WI38 (cell line): ENCODE data around the gene WHAMM.

Experiments used
- H3K4me3 ChIP-seq: 2 replicates; pipeline ENCODE4 v1.5.1; 2011; ENCODE audit warnings: low read depth, mild to moderate bottlenecking, control low read depth, low read length
- TF ChIP-seq, protein P1 (sequence below): IDR thresholded peaks from 2 replicates; pipeline ENCODE4 v1.5.1; 2012; ENCODE audit warnings: low read depth, mild to moderate bottlenecking, control low read depth, low read length

The WHAMM gene

DNA sequence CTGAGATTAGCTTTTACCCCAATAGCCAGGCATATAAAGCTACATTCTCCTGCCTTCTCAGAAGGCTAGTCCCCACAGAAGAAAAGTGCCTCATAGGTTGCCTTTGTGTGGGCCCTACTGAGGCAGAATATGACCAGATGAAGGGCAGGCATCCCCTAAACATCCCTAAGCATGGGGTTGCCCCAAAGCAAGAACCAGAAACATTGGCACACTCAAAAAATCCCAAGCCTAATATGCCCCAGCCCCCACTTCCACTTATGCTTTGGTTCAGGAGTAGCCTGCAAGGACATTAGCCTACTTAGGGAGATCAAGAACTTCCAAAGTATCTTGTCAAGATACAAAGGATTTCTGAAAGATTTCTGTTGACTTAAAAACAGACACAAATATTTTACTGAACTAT is 29.7 kb downstream of the WHAMM start:
- TF ChIP-seq, protein P1, sequence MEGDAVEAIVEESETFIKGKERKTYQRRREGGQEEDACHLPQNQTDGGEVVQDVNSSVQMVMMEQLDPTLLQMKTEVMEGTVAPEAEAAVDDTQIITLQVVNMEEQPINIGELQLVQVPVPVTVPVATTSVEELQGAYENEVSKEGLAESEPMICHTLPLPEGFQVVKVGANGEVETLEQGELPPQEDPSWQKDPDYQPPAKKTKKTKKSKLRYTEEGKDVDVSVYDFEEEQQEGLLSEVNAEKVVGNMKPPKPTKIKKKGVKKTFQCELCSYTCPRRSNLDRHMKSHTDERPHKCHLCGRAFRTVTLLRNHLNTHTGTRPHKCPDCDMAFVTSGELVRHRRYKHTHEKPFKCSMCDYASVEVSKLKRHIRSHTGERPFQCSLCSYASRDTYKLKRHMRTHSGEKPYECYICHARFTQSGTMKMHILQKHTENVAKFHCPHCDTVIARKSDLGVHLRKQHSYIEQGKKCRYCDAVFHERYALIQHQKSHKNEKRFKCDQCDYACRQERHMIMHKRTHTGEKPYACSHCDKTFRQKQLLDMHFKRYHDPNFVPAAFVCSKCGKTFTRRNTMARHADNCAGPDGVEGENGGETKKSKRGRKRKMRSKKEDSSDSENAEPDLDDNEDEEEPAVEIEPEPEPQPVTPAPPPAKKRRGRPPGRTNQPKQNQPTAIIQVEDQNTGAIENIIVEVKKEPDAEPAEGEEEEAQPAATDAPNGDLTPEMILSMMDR = no peak

DNA sequence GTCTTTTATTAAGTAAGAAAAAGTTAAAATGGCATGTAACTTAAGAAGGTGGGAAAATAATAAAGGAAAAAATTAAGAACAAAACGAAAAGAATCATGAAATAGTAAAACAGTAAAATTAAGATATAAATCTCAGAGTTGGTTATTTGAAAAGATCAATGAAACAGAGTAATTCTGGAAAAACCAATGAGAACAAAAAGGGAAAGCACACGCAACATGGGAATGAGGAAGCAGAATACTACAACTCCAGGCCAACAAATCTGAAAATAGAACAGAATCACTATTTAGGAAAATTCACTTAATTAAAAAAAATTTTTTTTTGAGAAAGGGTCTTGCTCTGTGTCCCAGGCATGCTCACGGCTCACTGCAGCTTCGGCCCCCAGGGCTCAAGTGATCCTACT is 30.7 kb downstream of the WHAMM start:
- no peak overlapping the region for H3K4me3 ChIP-seq
- TF ChIP-seq, protein P1 = no peak

More for the DNA sequence above, 29.7 kb downstream of the WHAMM start:
- H3K4me3 ChIP-seq = no peak overlapping the region

DNA sequence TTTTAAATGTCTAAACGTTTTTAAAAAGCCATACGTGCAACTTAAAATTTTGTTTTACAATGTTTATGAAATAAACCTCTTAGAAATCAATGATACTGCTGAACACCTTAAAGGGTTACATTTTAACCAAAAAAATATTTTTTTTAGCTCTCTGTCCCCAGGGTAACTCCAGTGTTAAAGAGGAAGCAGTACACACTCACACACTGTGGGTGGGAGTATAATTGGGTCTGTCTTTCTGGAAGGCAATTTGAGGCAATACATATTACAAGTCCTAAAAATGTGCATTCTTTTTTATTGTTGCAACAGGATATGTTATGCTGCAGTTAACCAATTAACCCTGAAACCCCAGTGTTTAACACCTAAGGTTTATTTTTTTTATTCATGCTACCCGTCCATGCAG is 34.1 kb downstream of the WHAMM start:
- TF ChIP-seq, protein P1 = no peak
- H3K4me3 ChIP-seq = no peak overlapping the region

DNA sequence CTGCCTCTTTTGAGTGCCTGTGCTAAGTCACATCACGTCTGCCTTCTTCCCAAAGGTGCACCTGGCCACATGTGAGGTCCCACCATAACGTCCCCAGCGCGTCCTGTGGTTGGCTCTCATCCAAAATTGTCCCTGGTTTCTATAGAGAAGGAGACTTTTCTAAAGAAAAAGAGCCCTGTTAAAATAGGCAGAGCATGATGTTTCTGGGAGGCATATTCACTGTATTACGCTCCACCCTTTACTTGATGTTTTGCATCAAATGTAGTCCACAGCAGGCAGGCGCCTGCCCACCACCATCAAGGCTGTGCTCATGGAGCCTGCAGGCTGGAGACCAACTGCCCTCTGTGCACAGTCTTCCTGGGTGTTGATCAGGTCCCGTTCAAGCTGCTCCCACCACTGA is 36.3 kb downstream of the WHAMM start:
- TF ChIP-seq, protein P1 = no peak
- no peak overlapping the region for H3K4me3 ChIP-seq

DNA sequence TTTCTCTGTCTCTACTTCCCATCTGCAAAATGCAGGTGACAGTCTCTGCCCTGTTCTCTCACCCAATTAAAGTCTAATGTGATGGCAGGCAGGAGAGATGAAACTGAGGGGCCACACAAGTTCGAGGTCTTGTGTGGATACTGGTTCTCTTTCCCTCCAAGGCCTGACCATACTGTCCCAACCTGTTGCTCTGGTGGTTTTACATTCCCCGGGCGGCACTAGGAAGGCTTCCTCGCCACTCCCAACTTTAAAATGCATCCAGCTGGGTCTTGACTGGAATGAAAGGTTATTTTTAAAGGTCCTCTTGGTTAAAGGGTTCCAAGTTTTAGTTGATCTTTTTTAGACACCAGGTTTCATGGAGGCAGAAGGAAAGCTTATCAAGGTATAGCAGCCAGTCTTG is 37.2 kb downstream of the WHAMM start:
- TF ChIP-seq, protein P1 = no peak
- H3K4me3 ChIP-seq = no peak overlapping the region

DNA sequence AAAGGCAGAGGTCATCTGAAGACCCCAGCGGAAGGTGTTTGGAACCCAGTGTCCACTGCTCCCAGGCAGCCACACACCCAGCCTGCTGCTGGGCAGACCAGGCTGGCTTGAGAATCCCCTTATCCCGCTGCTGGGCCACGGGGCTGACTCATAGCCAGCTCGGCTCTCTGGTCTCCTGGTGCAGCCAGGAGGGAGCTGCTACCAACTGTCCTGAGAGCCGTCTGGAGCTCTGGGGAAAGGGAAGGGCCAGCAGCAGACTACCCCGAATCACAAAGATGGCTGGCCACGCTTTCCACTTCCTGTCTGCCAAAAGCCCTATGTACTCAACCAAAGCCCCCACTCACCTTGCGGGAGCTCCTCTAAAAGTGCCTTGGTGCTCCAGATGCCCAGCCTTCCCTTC is 38.3 kb downstream of the WHAMM start:
- TF ChIP-seq, protein P1 = no peak
- H3K4me3 ChIP-seq = no peak overlapping the region

DNA sequence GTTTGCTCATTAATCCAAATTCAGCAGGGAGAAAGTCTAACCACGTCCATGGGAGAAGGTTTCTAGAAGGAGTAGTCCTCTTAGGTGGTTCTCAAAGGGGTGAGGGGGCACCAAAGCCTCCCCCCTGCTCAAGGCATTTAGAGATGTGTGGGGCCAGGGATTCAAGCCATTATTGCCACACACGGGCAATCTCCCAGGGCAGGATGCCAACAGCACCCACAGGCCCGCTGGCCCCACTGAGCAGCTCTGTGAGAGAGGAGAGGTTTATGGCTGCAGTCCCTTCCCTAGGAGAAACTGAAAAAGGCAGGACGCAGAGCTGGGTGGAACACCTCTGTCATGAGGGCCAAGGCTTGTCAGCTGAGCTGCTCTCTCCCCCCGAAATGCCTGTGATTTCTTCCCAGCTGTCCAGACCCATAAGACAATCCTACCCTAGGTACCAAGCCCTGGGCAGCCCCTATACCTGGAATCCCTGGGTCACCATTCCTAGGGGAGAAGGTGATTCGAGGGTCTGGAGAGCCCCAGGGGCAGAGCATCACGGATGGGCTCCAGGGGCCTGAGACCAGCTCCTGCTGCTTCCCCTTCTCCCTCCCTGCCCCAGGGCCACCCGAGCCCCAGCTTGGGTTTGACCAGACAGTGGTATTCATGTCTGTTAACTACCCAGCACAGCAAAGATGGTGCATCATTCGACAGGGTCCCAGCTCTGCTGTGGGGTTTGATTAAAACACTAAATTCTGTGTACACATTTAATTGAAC is 39.0 kb downstream of the WHAMM start:
- TF ChIP-seq, protein P1 = no peak
- H3K4me3 ChIP-seq = no peak overlapping the region
